Measurements from ENCODE around the gene RABGGTA.

DNA sequence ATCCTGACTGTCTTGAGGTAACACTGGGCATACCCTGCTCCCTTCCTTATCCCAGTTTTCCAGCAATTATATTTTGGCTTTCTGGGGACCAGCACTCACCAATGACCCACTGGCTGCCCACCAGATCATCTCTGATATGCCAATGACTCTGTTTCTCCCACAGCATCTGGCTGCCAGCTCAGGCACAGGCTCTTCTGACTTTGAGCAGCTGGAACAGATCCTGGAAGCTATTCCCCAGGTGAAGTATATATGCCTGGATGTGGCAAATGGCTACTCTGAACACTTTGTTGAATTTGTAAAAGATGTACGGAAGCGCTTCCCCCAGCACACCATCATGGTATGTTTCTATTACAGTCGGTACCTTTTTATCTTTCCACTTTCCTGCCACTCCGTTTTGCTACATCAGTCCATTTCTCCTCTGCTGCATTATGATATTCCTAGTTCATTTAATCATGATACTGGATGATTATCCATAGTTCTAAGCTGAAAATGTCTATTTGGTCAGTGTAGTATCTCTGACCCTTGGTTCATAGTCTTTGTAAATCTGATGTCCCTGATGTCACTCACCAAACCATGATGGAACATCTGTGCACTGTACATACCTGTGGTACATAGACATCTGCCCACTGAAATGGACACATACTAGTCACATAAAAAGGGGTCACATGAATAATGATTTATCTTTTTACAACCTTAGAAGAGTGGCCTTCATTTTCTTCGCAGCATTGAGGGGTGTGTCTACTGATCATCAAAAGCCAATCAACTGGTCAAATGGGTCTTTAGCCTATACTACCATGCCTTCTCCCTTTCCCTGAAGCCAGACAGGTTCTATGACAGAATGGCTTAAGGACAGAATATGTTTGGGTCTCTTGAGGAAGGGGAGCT, 35.4 kb downstream of the RABGGTA start:
- no peak for TF ChIP-seq L3MBTL2 (conservative IDR thresholded peaks at IDR 0.05)
- no peak for TF ChIP-seq FOXM1 (IDR thresholded peaks at IDR 0.05; ENCODE audit: borderline replicate concordance)

Data from HEK293T (cell line).